Fibroblast of skin of left biceps (primary cell): ENCODE data around the gene RELL1.

Source experiments
- DNase-seq, 2 experiments: peaks; one replicate each; pipeline ENCODE4 v3.0.0-alpha.2; 2013; ENCODE audit warnings: low read depth in 2 of 2

The RELL1 gene, protein sequence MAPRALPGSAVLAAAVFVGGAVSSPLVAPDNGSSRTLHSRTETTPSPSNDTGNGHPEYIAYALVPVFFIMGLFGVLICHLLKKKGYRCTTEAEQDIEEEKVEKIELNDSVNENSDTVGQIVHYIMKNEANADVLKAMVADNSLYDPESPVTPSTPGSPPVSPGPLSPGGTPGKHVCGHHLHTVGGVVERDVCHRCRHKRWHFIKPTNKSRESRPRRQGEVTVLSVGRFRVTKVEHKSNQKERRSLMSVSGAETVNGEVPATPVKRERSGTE

DNA sequence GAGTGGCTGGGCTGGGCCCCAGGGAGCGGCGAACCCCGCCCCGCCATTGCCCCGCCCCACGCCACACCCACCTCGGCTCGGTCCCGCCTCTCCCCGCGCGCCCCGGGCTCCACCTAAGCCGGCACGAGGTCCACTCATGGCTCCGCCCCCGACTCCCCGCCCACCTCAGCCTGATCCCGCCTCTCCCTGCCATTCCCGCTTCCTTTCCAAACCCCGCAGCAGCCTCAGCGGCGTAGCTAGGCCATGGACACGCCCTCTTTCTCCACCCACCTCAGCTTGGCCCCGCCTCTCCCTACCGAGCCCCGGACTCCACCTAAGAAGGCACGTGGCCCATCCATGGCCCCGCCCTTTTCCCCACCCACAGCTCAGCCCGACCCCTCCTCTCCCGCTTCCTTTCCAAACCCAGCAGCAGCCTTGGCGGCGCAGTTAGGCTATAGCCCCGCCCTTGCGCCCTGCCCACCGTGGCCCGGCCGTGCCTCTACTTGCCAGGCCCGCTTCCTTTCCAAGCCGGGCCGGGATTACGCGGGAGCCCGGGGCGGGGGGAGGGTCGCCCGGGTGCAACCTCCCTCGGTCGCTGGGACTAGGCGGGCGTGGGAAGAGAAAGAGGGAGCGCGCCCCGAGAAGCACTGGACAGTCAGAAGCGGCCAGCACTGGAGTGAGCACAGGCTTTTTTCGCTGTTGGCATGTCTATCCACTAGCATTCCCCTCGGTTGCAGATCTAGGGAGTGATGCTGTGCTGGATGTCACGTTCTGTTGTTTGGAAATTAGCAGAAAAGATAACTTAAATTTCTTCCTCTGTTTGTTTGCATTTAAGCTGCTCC, at the start of gene RELL1:
RELL1 (minus strand) TSS at position 4 of the 821 bp plus-strand sequence. CDS start 89 bp downstream, outside the sequence.
- peak; percentile 99 for DNase-seq

DNA sequence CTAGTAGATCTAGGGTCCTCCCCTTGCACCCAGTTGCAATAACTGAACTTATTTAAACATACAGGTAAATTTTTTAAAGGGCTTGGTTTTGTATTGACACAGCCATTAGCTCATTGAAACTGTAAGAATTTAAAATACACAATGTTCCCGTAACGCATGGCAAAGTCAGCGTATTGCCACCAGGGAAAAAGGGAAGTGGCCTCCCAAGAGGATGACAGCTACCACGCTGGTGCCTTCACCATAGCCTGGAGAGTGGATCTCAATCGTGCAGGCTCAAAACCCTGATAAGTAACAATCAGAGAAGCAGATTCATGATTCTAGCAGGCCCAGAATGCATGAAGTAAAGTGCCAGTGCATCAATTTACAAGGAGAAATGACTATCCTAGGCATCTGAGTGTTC, 49.4 kb upstream of the RELL1 start:
- no peak for DNase-seq

DNA sequence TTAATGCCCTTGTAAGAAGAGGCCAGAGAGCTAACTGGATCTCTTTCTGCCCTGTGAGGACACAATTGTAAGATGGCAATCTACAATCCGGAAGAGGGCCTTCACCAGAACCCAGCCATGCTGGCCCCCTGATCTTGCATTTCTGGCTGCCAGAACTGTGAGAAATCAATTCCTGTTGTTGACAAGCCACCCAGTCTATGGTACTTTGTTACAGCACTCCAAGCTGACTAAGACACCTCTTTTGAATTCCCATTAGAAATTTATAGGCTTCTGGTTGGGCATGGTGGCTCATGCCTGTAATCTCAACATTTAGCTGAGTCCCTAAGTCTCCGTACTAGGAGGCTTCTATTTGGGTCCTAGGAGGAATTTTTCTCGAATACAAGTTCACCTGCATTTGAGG, 48.8 kb upstream of the RELL1 start:
- no peak for DNase-seq

DNA sequence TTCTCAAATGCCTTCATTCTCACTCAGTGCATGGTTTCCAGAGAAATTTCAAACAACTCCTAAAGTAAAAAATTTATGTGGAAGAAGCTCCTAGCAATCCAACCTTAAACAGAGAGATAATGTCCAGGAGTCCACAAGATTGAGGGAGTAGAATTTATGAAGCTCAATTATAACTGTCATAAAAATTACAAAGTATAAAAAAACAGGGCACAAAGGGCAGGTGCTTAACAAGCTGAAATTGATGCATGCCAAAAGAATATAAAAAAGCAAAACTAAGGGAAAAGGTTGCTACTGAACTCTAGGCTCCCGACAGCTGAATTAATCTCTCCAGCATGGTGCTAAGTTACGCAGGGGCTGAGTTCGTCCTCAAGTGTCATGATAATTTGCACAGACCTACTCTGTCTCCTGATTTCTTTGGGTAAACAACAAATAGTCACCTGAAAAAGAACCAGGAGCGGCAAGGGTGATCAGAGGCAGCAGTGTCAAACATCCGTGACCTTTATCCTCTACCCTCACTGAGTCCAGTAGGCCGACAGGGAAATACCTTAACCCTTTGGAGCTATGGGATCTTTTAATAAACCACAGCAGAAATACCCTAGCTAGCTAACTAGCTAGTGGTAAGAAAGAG, 47.2 kb upstream of the RELL1 start:
- DNase-seq, result no peak

DNA sequence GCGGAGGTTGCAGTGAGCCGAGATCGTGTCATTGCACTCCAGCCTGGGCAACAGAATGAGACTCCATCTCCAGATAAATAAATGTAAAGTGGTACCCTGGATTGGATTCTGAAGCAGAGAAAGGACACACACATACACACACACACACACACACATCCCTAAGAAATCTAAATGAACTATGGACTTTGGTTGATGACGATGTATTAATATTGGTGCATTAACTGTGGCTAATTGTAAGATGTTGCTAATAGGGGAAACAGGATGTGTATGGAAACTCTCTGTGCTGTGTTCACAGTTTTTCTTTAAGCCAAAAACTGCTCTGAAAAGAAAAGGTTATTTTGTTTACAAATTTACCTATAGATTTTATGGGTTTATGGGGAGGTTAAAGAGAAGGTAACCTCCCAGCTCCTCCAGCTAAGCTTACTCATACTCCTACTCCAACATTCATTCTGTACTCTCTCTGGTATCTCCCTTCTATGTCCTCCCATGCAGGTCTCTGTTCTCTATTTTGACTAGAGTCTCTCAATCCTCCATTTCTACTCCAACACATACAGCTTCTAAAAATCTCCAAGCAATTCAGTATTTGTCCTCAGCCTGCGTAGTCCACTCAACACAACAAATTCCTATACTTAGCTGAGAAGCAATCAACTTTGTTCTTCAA, 46.5 kb upstream of the RELL1 start:
- no peak for DNase-seq

DNA sequence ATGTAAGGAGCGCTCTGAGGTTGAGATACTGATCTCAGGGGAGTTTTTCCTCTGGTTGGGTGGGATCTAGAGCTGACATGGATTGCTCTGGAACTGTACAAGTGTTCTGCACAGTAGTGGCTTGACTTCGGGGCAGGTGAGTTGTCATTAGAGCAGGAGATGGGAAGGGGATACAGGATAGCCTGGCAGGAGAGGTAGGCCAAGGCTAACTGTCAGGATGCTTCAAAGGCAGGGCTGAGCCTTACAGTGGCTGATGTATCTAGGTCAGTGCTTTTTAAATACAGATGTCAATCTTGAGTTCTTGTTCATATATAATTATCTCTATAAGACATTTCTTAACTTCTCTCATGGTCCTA, 43.5 kb upstream of the RELL1 start:
- no peak for DNase-seq

DNA sequence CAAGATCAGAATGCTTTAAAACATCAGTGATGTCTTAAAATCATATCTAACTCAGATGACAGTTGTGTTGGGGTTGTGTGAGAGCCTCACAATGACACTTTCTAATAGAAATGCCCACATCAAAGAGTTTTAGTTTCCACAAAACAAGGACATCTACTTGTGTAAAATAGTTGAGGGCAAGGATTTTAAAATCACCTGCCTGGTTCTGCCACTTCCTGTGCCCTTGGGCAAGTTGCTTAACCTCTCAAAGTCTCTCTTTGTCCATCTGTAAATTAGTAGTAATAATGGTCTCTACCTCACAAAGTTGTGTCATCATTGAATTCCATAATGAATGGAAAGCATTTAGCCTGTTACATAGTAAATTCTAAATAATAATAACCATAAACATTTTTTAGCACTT, 41.9 kb upstream of the RELL1 start:
- no peak for DNase-seq

DNA sequence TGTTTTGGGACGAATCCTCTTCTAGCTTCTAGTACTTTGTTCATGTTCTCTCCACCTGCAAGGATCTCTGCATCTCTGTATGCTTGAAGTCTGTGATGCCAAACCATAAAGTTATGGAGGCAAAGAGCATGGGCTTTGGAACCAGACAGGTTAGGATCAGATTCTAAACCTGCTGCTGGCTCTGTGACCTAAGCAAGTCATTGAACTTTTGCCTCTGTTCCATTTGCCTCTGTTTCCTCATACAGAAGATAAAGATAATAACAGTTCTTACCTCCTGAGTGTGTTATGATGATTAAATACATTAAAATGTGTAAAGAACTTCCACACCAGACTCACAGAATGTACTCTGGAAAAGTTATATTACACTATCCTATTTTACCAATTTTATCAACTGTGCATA, 41.5 kb upstream of the RELL1 start:
- DNase-seq, result no peak

DNA sequence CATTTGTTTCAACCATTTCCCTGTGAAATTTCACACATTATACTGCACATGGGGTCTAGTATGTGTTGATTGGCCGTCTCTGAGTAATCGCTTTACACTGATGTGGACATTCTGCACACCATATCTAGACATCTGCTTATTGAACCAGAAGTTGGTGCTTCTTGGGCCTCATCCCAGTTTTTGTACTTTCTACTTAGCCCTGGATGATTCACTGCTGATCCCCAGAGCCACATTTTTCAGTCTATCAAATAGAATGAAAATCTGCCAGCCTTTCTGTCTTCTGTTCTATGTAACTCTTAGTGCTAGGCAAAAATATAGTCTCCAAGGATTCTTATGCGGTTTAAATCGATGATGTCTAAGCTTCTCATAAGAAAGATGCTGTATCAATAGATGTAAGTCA, 40.5 kb upstream of the RELL1 start:
- peak; percentile 39 to 40 for DNase-seq

DNA sequence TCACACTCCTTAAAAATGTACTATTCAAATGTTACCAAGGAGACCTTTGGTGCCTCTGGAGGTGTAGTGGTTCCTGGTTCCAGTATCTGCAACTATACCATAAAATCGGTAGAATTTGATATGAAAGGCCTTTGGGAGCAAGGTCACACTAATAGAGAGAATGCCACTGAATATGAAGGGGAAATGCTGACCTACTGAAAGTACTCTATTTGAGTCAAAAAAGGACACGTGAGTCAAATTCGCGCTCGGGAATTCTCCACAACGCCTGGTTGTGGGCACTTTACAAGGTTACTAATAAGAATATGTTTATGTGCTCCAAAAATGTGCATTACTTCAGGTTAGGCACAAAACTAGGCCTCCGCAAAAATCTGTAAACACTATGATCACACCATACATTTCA, 39.5 kb upstream of the RELL1 start:
- DNase-seq, result no peak

DNA sequence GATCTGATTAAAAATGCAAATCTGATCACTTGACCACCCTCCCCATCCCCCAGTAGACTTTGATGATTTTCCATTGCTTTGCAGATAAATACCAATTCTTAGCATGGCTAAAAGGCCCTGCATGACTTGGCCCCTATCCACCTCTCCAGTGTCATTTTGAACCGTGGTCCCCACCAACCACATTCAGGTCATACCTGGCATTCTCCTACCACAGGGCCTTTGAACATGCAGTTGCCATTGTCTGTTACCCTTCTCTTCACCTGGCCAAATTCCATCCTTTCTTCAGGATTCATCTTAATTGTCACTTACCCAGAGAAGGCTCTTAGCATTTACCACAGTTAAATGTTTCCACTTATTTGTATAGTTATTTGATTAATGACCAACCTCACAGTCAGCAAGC, 36.9 kb upstream of the RELL1 start:
- no peak for DNase-seq

DNA sequence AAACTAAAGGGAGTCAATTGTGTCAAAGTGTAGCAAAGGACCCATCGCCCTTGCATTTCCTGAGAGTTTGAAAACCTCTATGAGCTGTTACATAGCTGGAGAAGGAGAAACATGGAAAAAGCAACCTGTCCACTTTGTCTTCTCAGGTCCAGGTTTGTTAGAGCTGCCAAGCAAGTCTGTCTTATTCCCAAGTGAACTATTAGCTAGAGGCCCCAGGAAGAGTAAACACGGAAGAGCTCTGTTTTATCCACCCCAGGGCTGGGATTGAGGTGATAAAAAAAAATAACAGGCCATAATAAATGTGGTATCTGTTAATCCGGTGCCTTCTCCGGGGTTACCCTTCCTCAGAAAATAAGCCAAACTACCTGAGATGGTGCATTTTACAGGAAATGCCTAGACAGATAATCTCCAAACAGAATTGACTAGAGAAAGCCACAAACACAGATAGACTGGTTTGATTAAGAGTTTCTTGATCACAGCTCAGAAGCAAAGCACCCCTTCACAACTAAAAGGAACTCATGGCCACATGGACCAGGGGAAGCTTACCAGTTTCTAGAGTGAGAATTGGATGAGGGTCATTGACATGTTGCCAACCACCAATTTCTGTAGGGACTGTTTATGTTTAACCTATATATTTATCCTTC, 35.9 kb upstream of the RELL1 start:
- DNase-seq, result no peak

DNA sequence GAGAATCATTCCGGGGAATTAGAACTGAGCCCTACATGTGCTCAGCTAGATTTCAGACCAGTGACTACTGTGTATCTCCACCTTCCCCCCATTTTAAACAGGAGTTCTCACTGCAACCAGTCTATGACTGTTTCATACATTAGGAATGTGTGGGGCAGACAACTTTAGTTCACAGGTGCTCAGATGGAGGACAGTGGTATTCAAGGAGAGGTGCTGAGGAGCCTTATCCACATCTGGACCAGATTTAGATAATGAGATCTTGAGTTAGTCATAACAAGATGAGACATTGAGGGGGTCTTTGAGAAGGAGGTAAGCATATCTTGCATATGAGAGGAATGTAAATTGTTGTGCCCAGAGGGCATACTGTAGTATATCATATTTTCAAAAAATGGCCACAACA, 32.8 kb upstream of the RELL1 start:
- DNase-seq, result no peak

DNA sequence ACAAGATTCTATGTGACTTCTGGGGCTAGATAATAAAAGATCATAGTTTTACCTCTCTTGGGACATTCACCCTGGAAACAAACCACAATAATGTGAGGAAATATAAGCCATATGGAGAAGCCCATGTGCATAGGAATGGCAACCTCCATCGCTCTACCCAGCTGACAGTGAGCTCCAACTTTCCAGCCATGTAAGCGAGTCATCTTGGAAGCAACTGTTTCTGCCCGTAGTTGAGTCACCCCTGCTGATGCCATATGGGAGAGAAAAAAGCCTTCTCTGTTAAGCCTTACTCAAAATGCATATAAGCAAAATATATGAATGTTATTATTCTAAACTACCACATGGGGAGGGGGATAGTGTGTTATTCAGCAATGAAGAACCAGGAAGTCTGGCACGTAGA, 31.4 kb upstream of the RELL1 start:
- DNase-seq, result peak; percentile 74 to 77

DNA sequence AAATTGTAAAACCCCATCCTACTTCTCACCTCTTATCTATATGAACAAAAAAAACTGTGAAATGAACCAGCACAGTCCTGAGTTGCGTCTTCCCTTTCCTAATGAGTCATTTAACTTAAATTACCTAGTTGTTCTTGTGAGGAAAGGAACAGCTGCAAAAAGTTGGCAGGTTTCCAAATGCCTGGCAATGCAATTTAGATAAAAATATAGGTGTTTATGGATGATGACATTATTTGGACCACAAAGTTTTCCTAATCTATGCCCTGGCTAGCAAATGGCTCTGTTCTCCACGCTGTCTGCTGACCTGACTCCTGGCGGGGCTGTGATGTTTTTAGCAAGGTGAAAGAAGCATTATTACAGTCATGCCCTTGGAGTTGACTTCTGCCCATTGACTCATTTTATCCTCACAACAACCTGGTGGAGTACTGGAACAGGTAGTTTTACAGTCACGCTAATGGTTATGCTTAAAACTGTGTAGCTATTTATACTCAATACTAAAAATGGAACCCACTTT, 29.8 kb upstream of the RELL1 start:
- DNase-seq, result no peak

DNA sequence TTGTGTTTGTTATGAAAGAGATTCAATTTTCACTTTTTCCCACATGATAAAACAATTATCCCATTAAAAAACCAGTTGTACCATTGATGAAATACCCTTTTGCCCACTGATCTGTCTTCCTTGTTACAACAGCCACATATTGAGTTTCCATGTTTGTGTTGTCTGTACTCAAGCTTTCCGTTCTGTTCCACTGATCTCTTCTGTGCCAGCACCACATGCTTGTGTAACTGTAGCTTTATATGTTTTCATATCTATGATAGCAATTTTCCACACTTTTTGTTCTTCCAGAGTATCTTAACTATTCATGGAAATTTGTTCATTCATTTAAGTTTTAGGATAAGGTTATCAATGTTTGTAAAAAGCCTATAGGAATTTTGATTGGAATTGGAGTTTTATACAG, 24.3 kb upstream of the RELL1 start:
- no peak for DNase-seq

DNA sequence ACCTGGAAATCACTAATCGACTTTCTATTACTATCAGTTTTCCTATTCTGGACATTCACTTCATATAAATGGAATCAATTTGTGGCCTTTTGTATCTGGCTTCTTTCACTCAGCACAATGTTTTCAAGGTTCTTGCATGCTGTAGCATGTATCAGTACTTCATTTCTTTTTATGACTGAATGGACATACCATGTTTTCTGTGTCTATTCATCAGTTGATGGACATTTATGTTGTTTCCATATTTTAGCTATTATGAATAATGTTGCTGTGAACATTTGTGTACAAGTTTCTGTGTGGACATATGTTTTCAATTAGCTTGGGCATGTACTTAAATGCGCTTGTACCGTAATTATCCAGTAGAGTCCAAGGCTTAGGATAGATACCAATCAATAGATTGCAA, 19.9 kb upstream of the RELL1 start:
- no peak for DNase-seq

DNA sequence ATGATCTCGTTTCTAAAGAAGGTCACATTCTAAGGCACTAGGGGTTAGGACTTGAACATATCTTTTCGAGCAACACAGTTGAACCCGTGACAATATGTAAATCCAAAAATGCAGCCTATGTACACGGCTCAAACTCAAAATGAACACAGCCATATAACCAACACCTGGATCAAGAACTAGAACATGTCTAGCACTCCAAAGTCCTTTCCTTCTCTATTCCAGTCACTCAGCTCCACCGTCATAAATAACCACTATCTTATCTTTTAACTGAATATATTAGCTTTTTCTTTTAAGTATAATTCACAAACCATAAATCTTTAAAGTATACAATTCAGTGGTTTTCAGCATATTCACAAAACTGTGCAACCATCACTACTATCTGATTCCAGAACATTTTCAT, 19.4 kb upstream of the RELL1 start:
- DNase-seq, result no peak

DNA sequence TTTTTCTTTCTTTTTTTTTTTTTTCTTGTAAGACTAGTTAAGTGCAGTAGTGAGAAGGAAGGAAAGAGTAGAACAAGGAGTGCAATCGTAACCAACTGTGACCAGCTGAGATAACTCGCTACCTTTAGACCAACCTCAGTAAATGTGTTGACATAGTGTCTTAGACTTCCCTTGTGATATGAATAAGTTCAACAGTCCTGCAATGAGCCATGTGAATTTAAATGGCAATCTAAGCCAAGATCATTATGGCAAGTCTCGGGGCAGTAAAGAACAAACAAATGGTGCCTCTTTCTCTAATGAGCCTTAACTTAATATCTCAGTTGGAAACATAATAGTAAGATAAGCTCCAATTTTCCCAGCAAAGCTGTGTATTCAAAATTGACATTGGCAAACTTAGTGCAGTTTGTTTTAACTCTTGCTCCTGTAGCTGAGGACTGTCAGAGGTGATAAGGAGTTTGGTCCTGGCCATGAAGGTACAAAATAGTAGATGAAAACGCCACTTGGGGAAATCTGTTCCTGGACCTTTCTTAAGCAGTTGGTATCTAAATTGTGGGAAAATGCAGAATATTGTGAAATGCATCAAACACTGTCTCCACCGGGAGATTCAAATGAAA, 13.8 kb upstream of the RELL1 start:
- DNase-seq, result no peak

DNA sequence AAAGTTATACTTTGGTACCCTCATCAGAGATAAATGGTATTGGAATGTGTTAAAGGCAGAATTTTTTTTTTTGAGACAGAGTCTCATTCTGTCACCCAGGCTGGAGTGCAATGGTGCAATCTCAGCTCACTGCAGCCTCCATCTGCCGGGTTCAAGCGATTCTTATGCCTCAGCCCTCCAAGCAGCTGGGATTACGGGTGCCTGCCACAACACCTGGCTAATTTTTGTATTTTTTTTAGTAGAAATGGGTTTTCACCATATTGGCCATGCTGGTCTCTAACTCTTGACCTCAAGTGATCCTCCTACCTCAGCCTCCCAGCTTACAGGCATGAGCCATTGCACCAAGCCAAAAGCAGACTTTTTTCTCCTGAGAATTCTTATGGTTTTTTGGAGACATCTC, 11.4 kb upstream of the RELL1 start:
- no peak for DNase-seq

DNA sequence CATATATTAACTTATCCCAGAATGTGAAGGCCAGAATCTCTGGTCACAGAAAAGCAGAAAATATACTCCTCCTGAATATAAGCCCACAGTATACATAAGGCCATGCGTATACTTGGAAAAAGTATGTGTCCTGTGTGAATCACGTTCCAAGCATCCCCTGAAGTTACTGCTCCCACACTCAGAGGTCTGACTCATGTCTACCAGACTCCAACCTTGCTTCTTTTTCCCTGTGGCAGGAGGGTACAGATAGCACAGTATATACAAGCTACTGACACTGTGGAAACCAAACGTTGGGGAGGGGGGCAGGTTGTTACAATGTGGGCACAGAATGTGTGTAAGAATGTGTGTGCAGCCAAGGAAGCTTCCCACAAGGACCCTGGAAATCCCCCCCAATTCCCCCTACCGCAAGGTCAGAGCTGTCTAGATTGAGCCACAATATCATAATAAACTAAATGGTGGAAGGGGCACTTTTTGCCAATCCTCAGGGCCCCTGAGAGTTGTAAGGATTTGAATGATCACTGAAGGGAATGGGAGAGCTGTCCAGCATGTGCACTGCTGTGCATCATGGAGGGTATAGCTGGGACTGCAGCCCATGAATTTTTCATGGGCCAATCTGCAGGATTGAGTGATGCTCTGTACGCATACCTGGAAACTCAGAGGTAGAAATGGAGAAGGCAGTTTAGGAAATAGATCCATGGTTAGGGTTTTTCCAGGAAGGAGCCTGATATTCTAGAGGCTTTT, 7.4 kb upstream of the RELL1 start:
- peak in 1 of 2 experiments; percentile 54 for DNase-seq
